IMR-90 (cell line): ENCODE measurements around the gene RBMS2. TPM values are rescaled to one million over a fixed set of nuclear protein-coding genes. Genes with fewer than 3 reads are reported as not detected.

Experiments
- ATAC-seq: fragments of 200-7000 bp; cut with Tn5 transposase; 2 replicates; pipeline ENCODE4 v1.9.1; 2020; ENCODE audit warnings: low read depth, mild to moderate bottlenecking, moderate library complexity
- Bru-seq: library from RNA; stranded (reverse); fragments of 400-500 nt; gene quantifications from one replicate; lab custom pipeline; 2021; lab: Mats Ljungman, UMichigan
- BruChase-seq, 2 experiments: library from RNA; stranded (reverse); fragments of 400-500 nt; gene quantifications; one replicate each; lab custom pipeline; 2021; lab: Mats Ljungman, UMichigan
- BruUV-seq: library from RNA; stranded (reverse); fragments of 400-500 nt; replicated peaks from 2 replicates; lab custom pipeline; 2021; lab: Mats Ljungman, UMichigan
- CTCF ChIA-PET: fragments of 300-600 bp; formaldehyde crosslinking; extraction: SDS; loops from one replicate; lab custom pipeline; 2021; ENCODE audit warnings: antibody characterized with exemption; lab: Yijun Ruan, JAX
- POLR2A ChIA-PET: fragments of 300-600 bp; sonication (Branson Sonifier 250); formaldehyde crosslinking; loops from one replicate; lab custom pipeline; 2022; ENCODE audit warnings: antibody characterized with exemption; ENCODE audit not compliant: unreplicated experiment; lab: Charles Lee
- DNase-seq: peaks from one replicate; pipeline ENCODE4 v3.0.0; 2013
- H2AFZ ChIP-seq: replicated peaks from 2 replicates; pipeline ENCODE3; 2013; ENCODE audit warnings: low read length, mild to moderate bottlenecking; ENCODE audit not compliant: poor library complexity
- H2AK5ac ChIP-seq: 2 replicates; pipeline ENCODE4 v1.6.1; 2013; ENCODE audit warnings: low read depth, low read length, inconsistent platforms
- H2AK9ac ChIP-seq: replicated peaks from 2 replicates; pipeline ENCODE3; 2013; ENCODE audit warnings: mild to moderate bottlenecking, low read depth, low read length, moderate library complexity; ENCODE audit not compliant: poor library complexity
- H2BK120ac ChIP-seq: 2 replicates; pipeline ENCODE4 v1.6.1; 2013; ENCODE audit warnings: low read depth, low read length, inconsistent platforms
- H2BK15ac ChIP-seq: 3 replicates; pipeline ENCODE4 v1.6.1; 2013; ENCODE audit warnings: low read depth, low read length, inconsistent platforms
- H2BK20ac ChIP-seq: 2 replicates; pipeline ENCODE4 v1.6.1; 2013; ENCODE audit warnings: low read depth, mild to moderate bottlenecking, inconsistent platforms, low read length, moderate library complexity
- H2BK5ac ChIP-seq: 2 replicates; pipeline ENCODE4 v1.6.1; 2013; ENCODE audit warnings: mild to moderate bottlenecking, low read depth, low read length, inconsistent platforms; ENCODE audit not compliant: poor library complexity, severe bottlenecking
- H3K14ac ChIP-seq: replicated peaks from 2 replicates; pipeline ENCODE4 v1.6.1; 2013; ENCODE audit warnings: low read depth, low read length, inconsistent platforms
- H3K18ac ChIP-seq: 2 replicates; pipeline ENCODE4 v1.6.1; 2013; ENCODE audit warnings: low read depth, low read length, control low read depth
- H3K23ac ChIP-seq: 2 replicates; pipeline ENCODE4 v1.6.1; 2013; ENCODE audit warnings: low read depth, low read length, inconsistent platforms
- H3K27ac ChIP-seq: 2 replicates; pipeline ENCODE4 v1.5.1; 2013; ENCODE audit warnings: mild to moderate bottlenecking, control low read depth, low read length; ENCODE audit not compliant: insufficient read depth
- H3K27me3 ChIP-seq: 2 replicates; pipeline ENCODE4 v1.6.1; 2013; ENCODE audit warnings: low read length; ENCODE audit not compliant: control insufficient read depth, insufficient read depth
- H3K36me3 ChIP-seq: 2 replicates; pipeline ENCODE4 v1.6.1; 2013; ENCODE audit warnings: low read length, mixed read lengths; ENCODE audit not compliant: control insufficient read depth, insufficient read depth
- H3K4ac ChIP-seq: 2 replicates; pipeline ENCODE4 v1.6.1; 2013; ENCODE audit warnings: low read depth, low read length, inconsistent platforms
- H3K4me1 ChIP-seq: 2 replicates; pipeline ENCODE4 v1.6.1; 2013; ENCODE audit warnings: low read length, mixed read lengths; ENCODE audit not compliant: control insufficient read depth, insufficient read depth
- H3K4me2 ChIP-seq: 2 replicates; pipeline ENCODE4 v1.6.1; 2013; ENCODE audit warnings: low read depth, mild to moderate bottlenecking, control low read depth, low read length, moderate library complexity
- H3K4me3 ChIP-seq: 2 replicates; pipeline ENCODE4 v1.5.1; 2013; ENCODE audit warnings: low read depth, mild to moderate bottlenecking, control low read depth, low read length, moderate library complexity; ENCODE audit not compliant: insufficient read depth
- H3K56ac ChIP-seq: 2 replicates; pipeline ENCODE4 v1.6.1; 2013; ENCODE audit warnings: low read length, inconsistent platforms; ENCODE audit not compliant: insufficient read depth; ENCODE audit errors: extremely low read depth
- H3K79me1 ChIP-seq, 2 experiments: 2 replicates each; pipeline ENCODE4 v1.6.1; 2013; ENCODE audit warnings: low read length in 2 of 2, inconsistent platforms in 1 of 2, low read depth in 1 of 2
- H3K9ac ChIP-seq: 2 replicates; pipeline ENCODE4 v1.6.1; 2013; ENCODE audit warnings: low read depth, low read length, control low read depth
- H3K9me1 ChIP-seq: 2 replicates; pipeline ENCODE4 v1.6.1; 2013; ENCODE audit warnings: low read length, inconsistent platforms; ENCODE audit not compliant: insufficient read depth
- H3K9me3 ChIP-seq: 2 replicates; pipeline ENCODE4 v1.6.1; 2013; ENCODE audit warnings: low read length; ENCODE audit not compliant: control insufficient read depth, insufficient read depth
- H4K20me1 ChIP-seq: 2 replicates; pipeline ENCODE4 v1.6.1; 2013; ENCODE audit warnings: low read length, inconsistent platforms; ENCODE audit not compliant: insufficient read depth
- H4K5ac ChIP-seq: 2 replicates; pipeline ENCODE4 v1.6.1; 2013; ENCODE audit warnings: mild to moderate bottlenecking, low read depth, low read length, control low read depth
- H4K8ac ChIP-seq, 2 experiments: 2 replicates each; pipeline ENCODE4 v1.6.1; 2013; ENCODE audit warnings: low read depth in 2 of 2, low read length in 2 of 2, control low read depth in 1 of 2, inconsistent platforms in 1 of 2
- H4K91ac ChIP-seq: 2 replicates; pipeline ENCODE4 v1.6.1; 2013; ENCODE audit warnings: low read depth, low read length, inconsistent platforms; ENCODE audit not compliant: insufficient read depth
- MAZ ChIP-seq: IDR thresholded peaks from 2 replicates; pipeline ENCODE4 v1.6.1; 2012; ENCODE audit warnings: low read depth, mild to moderate bottlenecking, low read length, improper control_type of control experiment, moderate library complexity, borderline replicate concordance
- POLR2A ChIP-seq: IDR thresholded peaks from 2 replicates; pipeline ENCODE4 v1.6.1; 2012; ENCODE audit warnings: mild to moderate bottlenecking, low read depth, low read length
- RCOR1 ChIP-seq: IDR thresholded peaks from 2 replicates; pipeline ENCODE4 v1.6.1; 2012; ENCODE audit warnings: mild to moderate bottlenecking, low read length, improper control_type of control experiment; ENCODE audit not compliant: insufficient replicate concordance
- WGBS, 2 experiments: methylation state at CpG; one replicate each; pipeline versions ENCODE4 v1.1.5 to v1.1.7; 2013; ENCODE audit warnings: missing lambda C conversion rate in 2 of 2; ENCODE audit not compliant: insufficient read length in 1 of 2; ENCODE audit errors: extremely low coverage in 2 of 2; 5-methylcytosine and 5-hydroxymethylcytosine counted together
- dilution Hi-C: fragments of 300-500 bp; cut with HindIII; formaldehyde crosslinking; loops from one replicate; pipeline ENCODE4 v1.14.3; 2018; ENCODE audit warnings: low sequenced_read_pairs; ENCODE audit not compliant: unreplicated experiment
- in situ Hi-C: fragments of 300-500 bp; cut with MboI; formaldehyde crosslinking; loops from 3 replicates; pipeline ENCODE4 v1.14.3; 2019; ENCODE audit warnings: low sequenced_read_pairs, inconsistent platforms, mixed read lengths
- intact Hi-C: fragments of 100-400 bp; cut with micrococcal nuclease; formaldehyde crosslinking; loops from 2 replicates; pipeline ENCODE4 v1.10.0; 2022
- long read RNA-seq: library from polyadenylated mRNA; unstranded; transcript quantifications from one replicate; pipeline ENCODE4 v2.0.0, GENCODE V29; 2021; ENCODE audit not compliant: unreplicated experiment
- polyA plus RNA-seq, 3 experiments: library from polyadenylated mRNA; depleted of rRNA; stranded (reverse); fragments of >200 nt; gene quantifications; 2 replicates each; pipeline ENCODE4 v1.2.3, GENCODE V29; 2012; ENCODE audit warnings: low replicate concordance in 1 of 3
- total RNA-seq: library from RNA; depleted of rRNA; stranded (reverse); fragments of >200 nt; gene quantifications from 2 replicates; pipeline ENCODE4 v1.2.3, GENCODE V29; 2012; rRNA removed

The RBMS2 gene
- total RNA-seq (28.3 and 38.0 TPM in 2 replicates), polyA plus RNA-seq (2012; rRNA removed) (41.9 and 43.6 TPM in 2 replicates), Bru-seq, nascent RNA (percentile 95 among the genes with signal in this experiment), BruChase-seq, experiment 1, labeled RNA remaining after a 6-hour chase (percentile 98 among the genes with signal in this experiment), BruChase-seq, experiment 2, labeled RNA remaining after a 2-hour chase (percentile 94 among the genes with signal in this experiment)
- polyA plus RNA-seq (2012; cell fraction: cytosol; rRNA removed) = 15.4 and 18.3 TPM in 2 replicates
- 30.3 and 56.5 TPM in 2 replicates for polyA plus RNA-seq (2012; cell fraction: nucleus; rRNA removed; ENCODE audit: low replicate concordance)
- long read RNA-seq, full-length matches to known transcripts = 6 of 50 reads
- long read RNA-seq, partial matches to known transcripts = 5 of 50 reads
- long read RNA-seq, other reads (novel, unspliced or antisense) = 39 of 50 reads

GRCh38 chr12:56521590-56522371 is at the start of gene RBMS2:
RBMS2 (plus strand) TSS chr12:56521820; CDS start chr12:56522024, 204 bp downstream.
- Histone ChIP-seq H3K4me1 (peaks cover 8% of the 10 kb centered on the region), H2BK120ac (peak within 1 kb of the TSS; percentile 94), H2AK9ac (peak within 1 kb of the TSS; percentile 99), H3K27ac (peak within 1 kb of the TSS; percentile 95), H3K79me1 (peaks cover 0 to 24% of the 10 kb centered on the region in 2 experiments; a peak in 2 of 4 replicates), H2AK5ac (peak within 1 kb of the TSS; percentile 98), H3K56ac (peak within 1 kb of the TSS; percentile 99), H4K91ac (peak within 1 kb of the TSS; percentile 98), H4K5ac (peak within 1 kb of the TSS; percentile 97), H2BK20ac (peak within 1 kb of the TSS; percentile 95), H2BK5ac (peak within 1 kb of the TSS; percentile 100), H3K4ac (peak within 1 kb of the TSS; percentile 99), H3K4me3 (peak within 1 kb of the TSS; percentile 100), H3K18ac (peak within 1 kb of the TSS; percentile 99), H3K4me2 (peak within 1 kb of the TSS; percentile 100), H3K9me1 (peaks cover 6% of the 10 kb centered on the region), H3K14ac (peak within 1 kb of the TSS; percentile 100), H3K9me3 (no peaks in the 10 kb centered on the region), H2BK15ac (peak within 1 kb of the TSS; percentile 94), H3K23ac (peak within 1 kb of the TSS; percentile 100), H3K36me3 (peaks cover 4% of the 10 kb centered on the region), H3K9ac (peak within 1 kb of the TSS; percentile 100), H4K20me1 (no peaks in the 10 kb centered on the region; the same call in 1 of the 2 replicates), H4K8ac (peak within 1 kb of the TSS; percentile 81 to 97), H3K27me3 (no peaks in the 10 kb centered on the region), H2AFZ (peak within 1 kb of the TSS; percentile 40)
- WGBS, 2 experiments = 0% methylated on average over 4 of the region's 15 CpGs; no CpG with 5 or more reads in 1 of the 2 experiments
- no peak for TF ChIP-seq POLR2A
- peak; percentile 97 for TF ChIP-seq MAZ
- TF ChIP-seq RCOR1 = no peak
- POLR2A ChIA-PET = interaction anchor here (0.8 to 1.1 kb wide), 3 partner anchors 20 to 115 kb away, joined by 3 to 5 read pairs (median 3); no protein-coding TSS in a partner anchor
- CTCF ChIA-PET = interaction anchor here (0.5 to 1.0 kb wide), 6 partner anchors 20 to 214 kb away, joined by 3 to 9 read pairs (median 4); no protein-coding TSS in a partner anchor
- intact Hi-C loops (no loop called here), dilution Hi-C loops (no loop called here), in situ Hi-C loops (loop anchor here (5.0 to 25.0 kb wide), 2 partner anchors 46 to 466 kb away; a partner anchor contains a TSS)
- DNase-seq (peak; percentile 94), ATAC-seq (peak; percentile 86)
- BruUV-seq = TSS peak; percentile 75
